HCT116 (cell line): ENCODE data around the gene ATP8B4. TPM values are rescaled to one million over a fixed set of nuclear protein-coding genes. Genes with fewer than 3 reads are reported as not detected.

Experiments
- ATAC-seq: fragments of 200-7000 bp; cut with Tn5 transposase; 2 replicates; pipeline ENCODE4 v1.9.1; 2020; ENCODE audit warnings: mild to moderate bottlenecking, moderate library complexity
- BruUV-seq: library from RNA; stranded (reverse); fragments of 400-500 nt; replicated peaks from 2 replicates; lab custom pipeline; 2021; lab: Mats Ljungman, UMichigan
- CTCF ChIA-PET: fragments of 300-600 bp; sonication (Branson Sonifier 250); formaldehyde crosslinking; loops from one replicate; lab custom pipeline; 2021; ENCODE audit warnings: antibody characterized with exemption; lab: Charles Lee
- POLR2A ChIA-PET: fragments of 300-600, 350-600 bp; sonication (Branson Sonifier 250); formaldehyde crosslinking; loops from one replicate; lab custom pipeline; 2021; ENCODE audit warnings: antibody characterized with exemption; lab: Charles Lee
- RAD21 ChIA-PET, 2 experiments: fragments of 300-600 bp; sonication (Branson Sonifier 250); formaldehyde crosslinking; loops; one replicate each; lab custom pipeline; 2023; ENCODE audit warnings: low total read pairs in 2 of 2; ENCODE audit not compliant: uncharacterized antibody in 2 of 2, unreplicated experiment in 2 of 2, low non-redundant PET in 1 of 2; lab: Charles Lee
- DNase-seq: peaks from one replicate; pipeline ENCODE4 v3.0.0-alpha.2; 2010; ENCODE audit warnings: low read depth, low spot score
- H2AFZ ChIP-seq: fragments of 200-600 bp; shearing (Covaris generic), sonication (generic); 2 replicates; pipeline ENCODE4 v1.6.1; 2017; ENCODE audit warnings: low read depth, mixed run types, mixed read lengths, antibody characterized with exemption, low read length; ENCODE audit not compliant: poor library complexity, severe bottlenecking
- H3K27ac ChIP-seq: 2 replicates; pipeline ENCODE4 v1.5.1; 2012; ENCODE audit warnings: low read depth, low read length
- H3K27me3 ChIP-seq: fragments of 200-600 bp; sonication (generic); 2 replicates; pipeline ENCODE4 v1.6.1; 2016; ENCODE audit warnings: mixed run types, low read length, mixed read lengths; ENCODE audit not compliant: insufficient read depth
- H3K36me3 ChIP-seq, 2 experiments: fragments of 200-500 bp in 1 of 2; fragments of 200-600 bp in 1 of 2; sonication (Bioruptor generic) in 1 of 2; sonication (generic) in 1 of 2; 2 replicates each; pipeline versions ENCODE4 v1.5.1 to v1.6.1; 2014 to 2016; ENCODE audit warnings: low read length in 2 of 2, inconsistent platforms in 1 of 2, mixed read lengths in 1 of 2, mixed run types in 1 of 2; ENCODE audit not compliant: insufficient read depth in 2 of 2, control insufficient read depth in 1 of 2
- H3K4me1 ChIP-seq, 2 experiments: fragments of 200-600 bp in 1 of 2; sonication (generic) in 1 of 2; 2 replicates each; pipeline versions ENCODE4 v1.5.1 to v1.6.1; 2012 to 2017; ENCODE audit warnings: low read length in 2 of 2, inconsistent platforms in 1 of 2, mild to moderate bottlenecking in 1 of 2, mixed read lengths in 1 of 2, mixed run types in 1 of 2, moderate library complexity in 1 of 2; ENCODE audit not compliant: insufficient read depth in 2 of 2, control insufficient read depth in 1 of 2
- H3K4me2 ChIP-seq: fragments of 200-600 bp; sonication (generic); 2 replicates; pipeline ENCODE4 v1.6.1; 2017; ENCODE audit warnings: mixed run types, low read length, mixed read lengths
- H3K4me3 ChIP-seq, 2 experiments: fragments of 200-600 bp in 1 of 2; sonication (generic) in 1 of 2; replicated peaks in 1 of 2; 2 replicates each; pipeline ENCODE4 v1.5.1; 2011 to 2016; ENCODE audit warnings: low read length in 2 of 2, control low read depth in 1 of 2, low read depth in 1 of 2, mild to moderate bottlenecking in 1 of 2, mixed read lengths in 1 of 2, mixed run types in 1 of 2
- H3K79me2 ChIP-seq: fragments of 200-600 bp; sonication (generic); 2 replicates; pipeline ENCODE4 v1.6.1; 2017; ENCODE audit warnings: mild to moderate bottlenecking, mixed run types, low read length, moderate library complexity, mixed read lengths; ENCODE audit not compliant: insufficient read depth
- H3K9ac ChIP-seq: fragments of 200-600 bp; sonication (generic); 2 replicates; pipeline ENCODE4 v1.6.1; 2016; ENCODE audit warnings: low read length, mixed read lengths
- H3K9me2 ChIP-seq: fragments of 200-600 bp; sonication (generic), shearing (Covaris generic); 2 replicates; pipeline ENCODE4 v1.6.1; 2017; ENCODE audit warnings: mixed run types, mild to moderate bottlenecking, moderate library complexity; ENCODE audit not compliant: insufficient read depth
- H3K9me3 ChIP-seq, 2 experiments: fragments of 200-500 bp in 1 of 2; fragments of 200-600 bp in 1 of 2; sonication (Bioruptor generic) in 1 of 2; sonication (generic) in 1 of 2; 2 replicates each; pipeline ENCODE4 v1.6.1; 2014 to 2017; ENCODE audit warnings: low read length in 2 of 2, mixed read lengths in 2 of 2, inconsistent platforms in 1 of 2, low read depth in 1 of 2, mild to moderate bottlenecking in 1 of 2, mixed run types in 1 of 2, moderate library complexity in 1 of 2; ENCODE audit not compliant: control insufficient read depth in 1 of 2, insufficient read depth in 1 of 2
- H4K20me1 ChIP-seq: fragments of 200-600 bp; sonication (generic), shearing (Covaris generic); 2 replicates; pipeline ENCODE4 v1.6.1; 2017; ENCODE audit warnings: mixed run types, mild to moderate bottlenecking, moderate library complexity; ENCODE audit not compliant: insufficient read depth
- CEBPB ChIP-seq: IDR thresholded peaks from 2 replicates; pipeline ENCODE4 v1.6.1; 2012; ENCODE audit warnings: low read depth
- EGR1 ChIP-seq: IDR thresholded peaks from 2 replicates; pipeline ENCODE4 v1.6.1; 2012; ENCODE audit warnings: low read depth
- ELF1 ChIP-seq: IDR thresholded peaks from 2 replicates; pipeline ENCODE4 v1.6.1; 2012; ENCODE audit warnings: low read depth, borderline replicate concordance
- EZH2 ChIP-seq: fragments of 200-600 bp; sonication (generic); IDR thresholded peaks from 2 replicates; pipeline ENCODE4 v1.6.1; 2017; ENCODE audit warnings: antibody characterized with exemption, mixed run types
- EZH2phosphoT487 ChIP-seq: fragments of 200-600 bp; IDR thresholded peaks from 2 replicates; pipeline ENCODE4 v1.6.1; 2018; ENCODE audit warnings: antibody characterized with exemption, borderline replicate concordance
- FOSL1 ChIP-seq: IDR thresholded peaks from 2 replicates; pipeline ENCODE4 v1.6.1; 2012; ENCODE audit warnings: low read depth
- JUND ChIP-seq: IDR thresholded peaks from 2 replicates; pipeline ENCODE4 v1.6.1; 2012
- POLR2A ChIP-seq: IDR thresholded peaks from 2 replicates; pipeline ENCODE4 v1.7.0; 2011; ENCODE audit warnings: borderline replicate concordance; ENCODE audit not compliant: insufficient read depth, insufficient read length; ENCODE audit errors: extremely low read depth
- POLR2AphosphoS5 ChIP-seq: IDR thresholded peaks from 2 replicates; pipeline ENCODE4 v1.6.1; 2011; ENCODE audit warnings: mild to moderate bottlenecking, low read depth, low read length, moderate library complexity
- RAD21 ChIP-seq: IDR thresholded peaks from 2 replicates; pipeline ENCODE4 v1.6.1; 2012; ENCODE audit warnings: low read depth, mild to moderate bottlenecking
- SIN3A ChIP-seq: IDR thresholded peaks from 2 replicates; pipeline ENCODE4 v1.6.1; 2012; ENCODE audit warnings: low read depth
- SP1 ChIP-seq: IDR thresholded peaks from 2 replicates; pipeline ENCODE4 v1.6.1; 2012; ENCODE audit warnings: low read depth
- SRF ChIP-seq: IDR thresholded peaks from 2 replicates; pipeline ENCODE4 v1.6.1; 2012; ENCODE audit warnings: low read depth
- TCF7L2 ChIP-seq: IDR thresholded peaks from 2 replicates; pipeline ENCODE4 v1.7.0; 2011; ENCODE audit warnings: borderline replicate concordance, inconsistent platforms; ENCODE audit not compliant: insufficient read depth, insufficient read length; ENCODE audit errors: extremely low read depth
- YY1 ChIP-seq: IDR thresholded peaks from 2 replicates; pipeline ENCODE4 v1.6.1; 2011; ENCODE audit warnings: low read length, low read depth, moderate library complexity, mild to moderate bottlenecking; ENCODE audit not compliant: insufficient replicate concordance; ENCODE audit errors: extremely low read depth
- ZFX ChIP-seq: fragments of 450-650 bp; IDR thresholded peaks from 2 replicates; pipeline ENCODE4 v1.6.1; 2017
- ZNF274 ChIP-seq: fragments of 200-500 bp; sonication (Bioruptor generic); IDR thresholded peaks from 2 replicates; pipeline ENCODE4 v1.6.1; 2014; ENCODE audit warnings: mild to moderate bottlenecking, low read depth, low read length, inconsistent platforms
- intact Hi-C: fragments of 100-400 bp; cut with micrococcal nuclease; formaldehyde crosslinking; loops from 2 replicates; pipeline ENCODE4 v1.10.0; 2022
- total RNA-seq: library from RNA; stranded (reverse); gene quantifications from one replicate; pipeline ENCODE4 v1.2.1, GENCODE V29; 2021; ENCODE audit not compliant: unreplicated experiment
- TF ChIP-seq, protein P1 (sequence below): IDR thresholded peaks from 2 replicates; pipeline ENCODE4 v1.6.1; 2012; ENCODE audit warnings: low read depth
- TF ChIP-seq, protein P2 (sequence below), 3 experiments: fragments of 200-600 bp in 1 of 3; sonication (generic) in 1 of 3; IDR thresholded peaks in 2 of 3; conservative IDR thresholded peaks in 1 of 3; 2 replicates each; pipeline ENCODE4 v1.5.1; 2012 to 2017; ENCODE audit warnings: low read depth in 2 of 3, low read length in 2 of 3, antibody characterized with exemption in 1 of 3, borderline replicate concordance in 1 of 3, control low read depth in 1 of 3, mild to moderate bottlenecking in 1 of 3, mixed read lengths in 1 of 3, mixed run types in 1 of 3, moderate library complexity in 1 of 3; ENCODE audit not compliant: insufficient read depth in 1 of 3
- TF ChIP-seq, protein P3 (sequence below): IDR thresholded peaks from 2 replicates; pipeline ENCODE4 v1.6.1; 2012
- TF ChIP-seq, protein P4 (sequence below): IDR thresholded peaks from 2 replicates; pipeline ENCODE4 v1.6.1; 2012

Gene ATP8B4
- total RNA-seq, 1 experiment from 2014 or later, result 0.25 TPM

DNA sequence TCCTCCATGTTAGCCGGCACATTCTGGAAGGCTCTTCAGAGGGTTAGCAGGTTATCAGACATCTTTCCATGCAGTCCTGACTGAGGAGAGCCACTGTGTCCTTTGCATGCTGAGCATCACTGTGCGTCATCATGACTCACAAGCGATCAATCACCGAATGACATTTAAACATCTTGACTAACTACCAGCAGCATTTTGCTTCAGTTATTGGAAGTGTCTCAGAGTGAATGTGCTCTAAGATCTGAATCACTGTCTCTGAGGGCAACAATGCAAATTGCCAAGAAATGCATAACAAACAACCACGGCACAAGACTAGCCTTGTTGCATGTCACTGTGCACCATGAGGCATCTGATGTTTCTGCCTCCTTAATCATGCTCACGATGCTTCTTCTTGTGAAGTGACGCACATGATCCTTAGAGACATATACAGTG is 18.3 kb upstream of the ATP8B4 start (continued):
- TF ChIP-seq EZH2phosphoT487, result no peak
- peak; percentile 28; the same call in 1 of the 2 replicates for TF ChIP-seq CEBPB
- TF ChIP-seq, protein P1, sequence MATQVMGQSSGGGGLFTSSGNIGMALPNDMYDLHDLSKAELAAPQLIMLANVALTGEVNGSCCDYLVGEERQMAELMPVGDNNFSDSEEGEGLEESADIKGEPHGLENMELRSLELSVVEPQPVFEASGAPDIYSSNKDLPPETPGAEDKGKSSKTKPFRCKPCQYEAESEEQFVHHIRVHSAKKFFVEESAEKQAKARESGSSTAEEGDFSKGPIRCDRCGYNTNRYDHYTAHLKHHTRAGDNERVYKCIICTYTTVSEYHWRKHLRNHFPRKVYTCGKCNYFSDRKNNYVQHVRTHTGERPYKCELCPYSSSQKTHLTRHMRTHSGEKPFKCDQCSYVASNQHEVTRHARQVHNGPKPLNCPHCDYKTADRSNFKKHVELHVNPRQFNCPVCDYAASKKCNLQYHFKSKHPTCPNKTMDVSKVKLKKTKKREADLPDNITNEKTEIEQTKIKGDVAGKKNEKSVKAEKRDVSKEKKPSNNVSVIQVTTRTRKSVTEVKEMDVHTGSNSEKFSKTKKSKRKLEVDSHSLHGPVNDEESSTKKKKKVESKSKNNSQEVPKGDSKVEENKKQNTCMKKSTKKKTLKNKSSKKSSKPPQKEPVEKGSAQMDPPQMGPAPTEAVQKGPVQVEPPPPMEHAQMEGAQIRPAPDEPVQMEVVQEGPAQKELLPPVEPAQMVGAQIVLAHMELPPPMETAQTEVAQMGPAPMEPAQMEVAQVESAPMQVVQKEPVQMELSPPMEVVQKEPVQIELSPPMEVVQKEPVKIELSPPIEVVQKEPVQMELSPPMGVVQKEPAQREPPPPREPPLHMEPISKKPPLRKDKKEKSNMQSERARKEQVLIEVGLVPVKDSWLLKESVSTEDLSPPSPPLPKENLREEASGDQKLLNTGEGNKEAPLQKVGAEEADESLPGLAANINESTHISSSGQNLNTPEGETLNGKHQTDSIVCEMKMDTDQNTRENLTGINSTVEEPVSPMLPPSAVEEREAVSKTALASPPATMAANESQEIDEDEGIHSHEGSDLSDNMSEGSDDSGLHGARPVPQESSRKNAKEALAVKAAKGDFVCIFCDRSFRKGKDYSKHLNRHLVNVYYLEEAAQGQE, result no peak
- TF ChIP-seq JUND, result peak; percentile 91
- TF ChIP-seq SRF, result peak; percentile 59; the same call in 1 of the 2 replicates
- no peak for TF ChIP-seq RAD21
- peak; percentile 62 for TF ChIP-seq SP1
- no peak for TF ChIP-seq ZFX
- TF ChIP-seq POLR2AphosphoS5, result peak; percentile 23; the same call in 1 of the 2 replicates
- TF ChIP-seq EZH2, result no peak
- TF ChIP-seq TCF7L2, result no peak
- no peak for TF ChIP-seq YY1

DNA sequence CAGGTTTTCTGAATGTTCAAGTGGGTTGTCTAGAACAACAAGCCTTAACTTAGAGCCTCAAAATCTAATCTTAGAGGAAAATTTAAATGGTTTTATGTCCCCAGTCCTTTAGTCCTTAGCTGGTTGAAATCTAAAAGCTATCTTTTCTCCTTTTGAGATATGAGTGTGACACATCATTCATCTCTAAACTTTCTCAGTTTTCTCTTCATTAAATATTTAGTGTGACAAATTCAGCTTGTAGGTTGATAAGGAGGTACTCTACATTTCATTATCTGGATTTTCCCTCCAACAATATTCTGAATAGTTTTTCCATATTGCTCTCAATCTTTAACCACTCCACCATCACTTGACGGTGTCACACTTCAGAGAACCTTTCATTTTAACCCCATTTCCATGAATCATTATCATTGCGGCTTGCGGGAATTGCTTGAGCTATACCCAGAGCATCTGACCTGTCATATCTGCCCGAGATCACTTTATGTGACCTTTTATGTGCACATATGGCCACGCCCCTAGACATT is 16.1 kb upstream of the ATP8B4 start:
- Histone ChIP-seq H3K27ac (peak overlapping the region; percentile 25; the same call in 1 of the 2 replicates), H3K9ac (no peak overlapping the region), H3K4me3 (peak overlapping the region in 1 of 2 experiments; percentile 15; a peak in 2 of 4 replicates), H2AFZ (peak overlapping the region; percentile 65), H3K27me3 (no peaks in the 10 kb centered on the region), H3K4me2 (peak overlapping the region; percentile 54), H3K4me1 (peaks cover 8 to 40% of the 10 kb centered on the region in 2 experiments), H3K36me3 (no peaks in the 10 kb centered on the region), H4K20me1 (no peaks in the 10 kb centered on the region), H3K9me3 (no peaks in the 10 kb centered on the region), H3K9me2 (no peaks in the 10 kb centered on the region), H3K79me2 (no peaks in the 10 kb centered on the region)
- intact Hi-C loops, result no loop called here
- BruUV-seq, result no TSS peak
- ATAC-seq (peak; percentile 35), DNase-seq (no peak)
- RAD21 ChIA-PET, result no interaction called here
- CTCF ChIA-PET, result interaction anchor here (1.0 to 1.2 kb wide), 3 partner anchors 9 to 259 kb away, joined by 3 read pairs; no protein-coding TSS in a partner anchor
- POLR2A ChIA-PET, result no interaction called here
- TF ChIP-seq, protein P2, sequence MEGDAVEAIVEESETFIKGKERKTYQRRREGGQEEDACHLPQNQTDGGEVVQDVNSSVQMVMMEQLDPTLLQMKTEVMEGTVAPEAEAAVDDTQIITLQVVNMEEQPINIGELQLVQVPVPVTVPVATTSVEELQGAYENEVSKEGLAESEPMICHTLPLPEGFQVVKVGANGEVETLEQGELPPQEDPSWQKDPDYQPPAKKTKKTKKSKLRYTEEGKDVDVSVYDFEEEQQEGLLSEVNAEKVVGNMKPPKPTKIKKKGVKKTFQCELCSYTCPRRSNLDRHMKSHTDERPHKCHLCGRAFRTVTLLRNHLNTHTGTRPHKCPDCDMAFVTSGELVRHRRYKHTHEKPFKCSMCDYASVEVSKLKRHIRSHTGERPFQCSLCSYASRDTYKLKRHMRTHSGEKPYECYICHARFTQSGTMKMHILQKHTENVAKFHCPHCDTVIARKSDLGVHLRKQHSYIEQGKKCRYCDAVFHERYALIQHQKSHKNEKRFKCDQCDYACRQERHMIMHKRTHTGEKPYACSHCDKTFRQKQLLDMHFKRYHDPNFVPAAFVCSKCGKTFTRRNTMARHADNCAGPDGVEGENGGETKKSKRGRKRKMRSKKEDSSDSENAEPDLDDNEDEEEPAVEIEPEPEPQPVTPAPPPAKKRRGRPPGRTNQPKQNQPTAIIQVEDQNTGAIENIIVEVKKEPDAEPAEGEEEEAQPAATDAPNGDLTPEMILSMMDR (IDR thresholded peaks at IDR 0.05 in 2 of 3, conservative IDR thresholded peaks at IDR 0.05 in 1 of 3; ENCODE audit: borderline replicate concordance in 1 of 3, insufficient read depth in 1 of 3, low read depth in 2 of 3, low read length in 2 of 3), result no peak
- TF ChIP-seq CEBPB, result no peak
- TF ChIP-seq POLR2A, result no peak
- TF ChIP-seq FOSL1, result no peak
- TF ChIP-seq SIN3A, result no peak
- TF ChIP-seq ZNF274, result no peak
- no peak for TF ChIP-seq TCF7L2
- TF ChIP-seq, protein P3, sequence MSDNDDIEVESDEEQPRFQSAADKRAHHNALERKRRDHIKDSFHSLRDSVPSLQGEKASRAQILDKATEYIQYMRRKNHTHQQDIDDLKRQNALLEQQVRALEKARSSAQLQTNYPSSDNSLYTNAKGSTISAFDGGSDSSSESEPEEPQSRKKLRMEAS, result no peak
- TF ChIP-seq RAD21, result no peak
- no peak for TF ChIP-seq SRF
- no peak for TF ChIP-seq ELF1
- no peak for TF ChIP-seq SP1
- TF ChIP-seq, protein P4, sequence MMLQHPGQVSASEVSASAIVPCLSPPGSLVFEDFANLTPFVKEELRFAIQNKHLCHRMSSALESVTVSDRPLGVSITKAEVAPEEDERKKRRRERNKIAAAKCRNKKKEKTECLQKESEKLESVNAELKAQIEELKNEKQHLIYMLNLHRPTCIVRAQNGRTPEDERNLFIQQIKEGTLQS, result no peak
- TF ChIP-seq EGR1, result no peak
- TF ChIP-seq POLR2AphosphoS5, result no peak
